Urinary bladder (tissue), 4 donors: Measurements from ENCODE around the gene ZBTB14. TPM values are rescaled to one million over a fixed set of nuclear protein-coding genes. Genes with fewer than 3 reads are reported as not detected.

Experiments
- DNase-seq: peaks from one replicate; pipeline ENCODE4 v3.0.0-alpha.2; 2015; ENCODE audit errors: extremely low spot score
- H3K27ac ChIP-seq: one replicate; pipeline ENCODE4 v1.5.1; 2013; ENCODE audit warnings: low read depth, mild to moderate bottlenecking, moderate library complexity
- H3K36me3 ChIP-seq: one replicate; pipeline ENCODE4 v1.6.1; 2013; ENCODE audit warnings: mild to moderate bottlenecking, moderate library complexity; ENCODE audit not compliant: insufficient read depth
- H3K4me1 ChIP-seq: one replicate; pipeline ENCODE4 v1.6.1; 2013; ENCODE audit warnings: mild to moderate bottlenecking, moderate library complexity; ENCODE audit not compliant: insufficient read depth
- H3K4me3 ChIP-seq: one replicate; pipeline ENCODE4 v1.5.1; 2013; ENCODE audit warnings: low read depth, low read length
- WGBS: extraction: QIAGEN DNeasy Blood & Tissue Kit; methylation state at CpG from one replicate; pipeline ENCODE4 v1.1.7; 2013; 5-methylcytosine and 5-hydroxymethylcytosine counted together
- polyA plus RNA-seq: library from polyadenylated mRNA; stranded (reverse); fragments of 200-250 nt; gene quantifications from one replicate; pipeline ENCODE4 v1.2.3, GENCODE V29; 2013
- total RNA-seq: library from RNA; depleted of rRNA; stranded (reverse); fragments of >200 nt; gene quantifications from one replicate; pipeline ENCODE4 v1.2.3, GENCODE V29; 2014
- donor health status: healthy with polysubstance abuse.
- donor health status: healthy.

Gene ZBTB14
- total and polyA plus RNA-seq, 2 donors = 9.7 to 16.0 TPM

GRCh38 chr18:5275872-5276271, 19.7 kb downstream of the ZBTB14 start:
- Histone ChIP-seq H3K27ac (no peak overlapping the region), H3K4me1 (no peaks in the 10 kb centered on the region), H3K4me3 (no peak overlapping the region), H3K36me3 (no peaks in the 10 kb centered on the region)
- no peak for DNase-seq
- WGBS = 17% methylated on average over 1 of the region's 1 CpG

- DNase-seq = no peak
- H3K4me3 ChIP-seq = no peak overlapping the region
- no peaks in the 10 kb centered on the region for H3K4me1 ChIP-seq
- no peaks in the 10 kb centered on the region for H3K36me3 ChIP-seq
- no peak overlapping the region for H3K27ac ChIP-seq
These were observed 26.7 kb downstream of the ZBTB14 start for GRCh38 chr18:5268874-5269273.

GRCh38 chr18:5266721-5267120, 28.8 kb downstream of the ZBTB14 start:
- 81% methylated on average over 3 of the region's 3 CpGs for WGBS
- no peak for DNase-seq
- H3K36me3 ChIP-seq = no peaks in the 10 kb centered on the region
- no peaks in the 10 kb centered on the region for H3K4me1 ChIP-seq
- H3K27ac ChIP-seq = no peak overlapping the region
- no peak overlapping the region for H3K4me3 ChIP-seq

GRCh38 chr18:5253910-5254309, 41.6 kb downstream of the ZBTB14 start:
- DNase-seq = no peak
- WGBS = 70% methylated on average over 2 of the region's 2 CpGs
- H3K27ac ChIP-seq = no peak overlapping the region

GRCh38 chr18:5251117-5251516, 44.4 kb downstream of the ZBTB14 start:
- Histone ChIP-seq H3K4me3 (no peak overlapping the region), H3K36me3 (peaks cover 2% of the 10 kb centered on the region), H3K27ac (no peak overlapping the region), H3K4me1 (no peaks in the 10 kb centered on the region)
- no peak for DNase-seq
- 81% methylated on average over 6 of the region's 6 CpGs for WGBS

More at GRCh38 chr18:5253910-5254309, 41.6 kb downstream of the ZBTB14 start:
- Histone ChIP-seq H3K4me3 (no peak overlapping the region), H3K36me3 (peaks cover 2% of the 10 kb centered on the region), H3K4me1 (no peaks in the 10 kb centered on the region)

- no peak for DNase-seq
- Histone ChIP-seq H3K4me3 (no peak overlapping the region), H3K36me3 (peaks cover 2% of the 10 kb centered on the region), H3K27ac (no peak overlapping the region), H3K4me1 (no peaks in the 10 kb centered on the region)
These were observed 44.9 kb downstream of the ZBTB14 start for GRCh38 chr18:5250603-5251002.

GRCh38 chr18:5244941-5245340, 50.6 kb downstream of the ZBTB14 start:
- Histone ChIP-seq H3K27ac (no peak overlapping the region), H3K4me1 (no peaks in the 10 kb centered on the region), H3K4me3 (no peak overlapping the region)

GRCh38 chr18:5239447-5239846, 56.1 kb downstream of the ZBTB14 start:
- H3K4me1 ChIP-seq = no peaks in the 10 kb centered on the region
- DNase-seq = no peak
- WGBS = 64% methylated on average over 4 of the region's 4 CpGs
- peaks cover 4% of the 10 kb centered on the region for H3K36me3 ChIP-seq
- no peak overlapping the region for H3K27ac ChIP-seq
- H3K4me3 ChIP-seq = no peak overlapping the region

More at GRCh38 chr18:5244941-5245340, 50.6 kb downstream of the ZBTB14 start:
- H3K36me3 ChIP-seq = peaks cover 4% of the 10 kb centered on the region
- DNase-seq = no peak

Other genes with a start within 250 kb of the ZBTB14 start
- gene AKAIN1, start 98.5 kb downstream of the ZBTB14 start, total RNA-seq = not detected
- 0.41 TPM for gene AKAIN1, start 98.5 kb downstream of the ZBTB14 start, polyA plus RNA-seq
- gene EPB41L3, start 248.3 kb upstream of the ZBTB14 start, total RNA-seq = 52.3 TPM
- gene EPB41L3, start 248.3 kb upstream of the ZBTB14 start, polyA plus RNA-seq = 25.9 TPM